Stimulated activated CD8-positive, alpha-beta memory T cell treated with anti-CD3 and anti-CD28 coated beads, Interleukin-4, amount 100 ng/mL, for 1 hour (primary cell): ENCODE data around the gene SLC25A24.
"Not testable (repeated sequence)": the region's sequence is repeated elsewhere in the genome, so short reads cannot be mapped to it uniquely, and the experiment has no call there.

Experiments used
- DNase-seq, 2 donors: peaks; one replicate each; pipeline ENCODE4 v3.0.0-alpha.2; 2020; ENCODE audit warnings: low read depth in 2 of 2, low spot score in 1 of 2

SLC25A24 gene

GRCh38 chr1:108199781-108200686, at the start of gene SLC25A24:
TSS of gene SLC25A24 (minus strand) at chr1:108200343. CDS start at chr1:108200138, 205 bp downstream.
- DNase-seq = peak; percentile 31 to 39

GRCh38 chr1:108243976-108244375, 43.8 kb upstream of the SLC25A24 start, which contains the start of gene NBPF4:
TSS of gene NBPF4 (minus strand) at chr1:108244076. CDS start at chr1:108243761, 315 bp downstream.
- DNase-seq = not testable (repeated sequence)

DNA sequence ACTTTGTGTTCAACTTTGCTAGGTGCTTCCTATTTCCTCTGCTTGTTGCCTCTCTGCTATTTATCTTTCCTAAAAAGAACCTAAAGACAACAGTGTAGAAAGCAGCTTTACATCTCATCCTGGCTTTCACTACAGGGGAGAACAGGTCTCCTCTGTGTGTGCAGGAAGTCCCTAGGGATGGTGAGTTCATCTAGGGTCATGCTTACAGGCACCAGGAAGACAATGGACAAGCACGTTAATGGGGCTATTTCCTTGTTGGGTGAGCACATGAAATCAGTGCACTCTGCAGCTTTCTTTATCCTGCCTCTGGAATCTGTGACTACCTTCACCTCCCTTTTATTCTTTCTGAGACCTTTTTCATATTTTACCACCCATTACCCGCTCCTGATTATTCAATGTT, 39.3 kb upstream of the SLC25A24 start:
- not testable (repeated sequence) for DNase-seq

- DNase-seq = not testable (repeated sequence)
Observed at GRCh38 chr1:108235308-108235707, 35.2 kb upstream of the SLC25A24 start.

DNA sequence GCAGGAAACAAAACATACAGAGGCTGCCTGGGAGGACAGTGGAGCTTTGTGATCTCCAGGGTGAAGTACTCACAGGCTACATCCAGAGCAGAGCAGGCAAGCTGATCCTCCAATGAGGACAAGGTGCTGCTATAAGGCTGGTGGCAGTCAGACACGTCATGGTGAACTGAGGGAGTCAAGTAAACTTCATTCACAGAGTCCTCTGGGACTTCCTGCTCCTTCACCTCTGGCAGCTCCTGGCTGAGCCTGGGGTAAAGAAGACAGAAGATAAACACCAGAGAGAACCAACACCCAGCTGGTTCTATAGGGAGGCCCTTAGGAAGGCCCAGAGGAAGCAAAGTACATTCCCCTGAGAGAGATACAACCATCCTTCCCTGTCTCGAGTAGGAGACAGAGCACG, 32.0 kb upstream of the SLC25A24 start:
- not testable (repeated sequence) for DNase-seq

DNA sequence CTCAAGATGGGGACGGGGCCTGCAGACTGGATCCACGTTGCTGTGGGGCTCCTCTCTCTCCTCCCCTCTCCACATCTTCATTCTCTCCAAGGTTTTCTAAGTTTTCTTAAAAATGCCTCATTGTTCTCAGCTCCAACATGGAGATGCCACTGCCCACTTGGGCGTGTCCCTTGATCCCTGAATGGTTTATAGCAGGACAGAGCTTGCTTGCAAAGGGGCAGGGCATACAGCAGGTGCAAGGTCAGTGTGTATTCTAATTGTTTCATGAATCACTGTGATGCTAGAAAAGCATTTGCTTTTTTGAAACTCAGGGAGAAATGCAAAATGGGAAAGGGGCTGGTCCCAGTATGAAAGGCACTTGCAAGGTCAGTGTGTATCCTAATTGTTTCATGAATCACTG, 29.8 kb upstream of the SLC25A24 start:
- DNase-seq = not testable (repeated sequence)

GRCh38 chr1:108227772-108228171, 27.6 kb upstream of the SLC25A24 start:
- DNase-seq = not testable (repeated sequence)

GRCh38 chr1:108226855-108227254, 26.7 kb upstream of the SLC25A24 start:
- DNase-seq = not testable (repeated sequence)

- not testable (repeated sequence) for DNase-seq
Observed at GRCh38 chr1:108223226-108223625, 23.1 kb upstream of the SLC25A24 start.

- DNase-seq = not testable (repeated sequence)
Observed at GRCh38 chr1:108217515-108218174, 17.5 kb upstream of the SLC25A24 start.

GRCh38 chr1:108217007-108217406, 16.9 kb upstream of the SLC25A24 start:
- DNase-seq = not testable (repeated sequence)

- not testable (repeated sequence) for DNase-seq
Observed at GRCh38 chr1:108216028-108216890, 16.1 kb upstream of the SLC25A24 start.

DNA sequence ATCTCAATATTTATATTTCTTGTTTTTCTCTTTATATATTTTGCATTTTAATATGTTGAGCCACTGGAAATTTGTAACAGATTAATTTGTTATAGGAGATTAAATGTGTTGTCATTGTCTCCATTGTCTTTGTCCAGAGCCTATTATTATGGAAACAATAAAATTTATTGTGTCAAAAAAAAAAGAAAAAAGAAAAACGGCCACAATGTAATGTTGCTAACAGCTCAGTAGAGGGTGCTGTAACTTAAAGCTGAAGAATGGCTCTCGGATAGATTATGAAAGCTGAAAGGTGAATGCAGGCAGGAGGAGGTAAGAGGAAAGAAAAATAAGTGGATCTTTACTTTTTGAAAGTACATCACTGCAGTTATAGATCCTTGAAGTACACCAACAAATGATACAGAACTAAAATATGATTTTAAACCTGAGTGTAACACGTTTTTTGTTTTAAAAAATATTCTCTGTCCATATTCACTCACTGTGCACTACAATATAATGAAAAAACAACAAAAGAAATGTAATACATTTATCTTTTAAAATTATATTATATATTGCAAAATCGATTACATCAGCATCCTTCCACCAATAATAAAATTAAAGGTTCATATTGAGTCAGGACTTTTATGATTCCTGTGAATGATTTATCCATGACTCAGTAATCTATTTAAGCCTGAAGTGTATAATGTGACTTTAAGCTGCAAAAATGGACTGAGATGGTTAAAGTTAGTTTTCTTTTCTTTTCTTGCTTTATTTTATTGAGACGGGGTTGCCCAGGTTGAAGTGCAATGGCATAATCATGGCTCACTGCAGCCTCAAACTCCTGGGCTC, 14.7 kb upstream of the SLC25A24 start:
- not testable (repeated sequence) for DNase-seq

GRCh38 chr1:108211014-108211413, 10.9 kb upstream of the SLC25A24 start:
- no peak for DNase-seq

GRCh38 chr1:108209456-108210108, 9.4 kb upstream of the SLC25A24 start:
- no peak for DNase-seq

DNA sequence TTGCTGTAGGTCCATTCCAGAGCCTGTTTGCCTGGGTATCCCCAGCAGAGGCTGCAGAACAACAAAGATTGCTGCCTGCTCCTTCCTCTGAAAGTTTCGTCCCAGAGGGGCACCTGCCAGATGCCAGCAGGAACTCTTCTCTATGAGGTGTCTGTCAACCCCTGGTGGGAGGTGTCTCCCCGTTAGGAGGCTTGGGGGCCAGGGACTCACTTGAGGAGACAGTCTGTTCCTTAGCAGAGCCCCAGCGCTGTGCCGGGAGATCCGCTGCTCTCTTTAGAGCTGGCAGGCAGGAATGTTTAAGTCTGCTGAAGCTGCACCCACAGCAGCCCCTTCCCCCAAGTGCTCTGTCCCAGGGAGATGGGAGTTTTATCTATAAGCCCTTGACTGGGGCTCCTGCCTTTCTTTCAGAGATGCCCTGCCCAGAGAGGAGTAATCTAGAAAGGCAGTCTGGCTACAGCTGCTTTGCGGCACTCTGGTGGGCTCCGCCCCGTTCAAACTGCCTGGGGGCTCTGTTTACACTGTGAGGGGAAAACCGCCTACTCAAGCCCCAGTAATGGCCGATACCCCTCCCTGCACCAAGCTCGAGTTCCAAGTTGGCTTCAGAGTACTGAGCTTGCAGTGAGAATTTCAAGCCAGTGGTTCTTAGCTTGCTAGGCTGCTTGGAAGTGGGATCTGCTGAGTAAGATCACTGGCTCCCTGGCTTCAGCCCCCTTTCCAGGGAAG, 8.7 kb upstream of the SLC25A24 start:
- DNase-seq = no peak

- DNase-seq = not testable (repeated sequence)
Observed at GRCh38 chr1:108203582-108203981, 3.4 kb upstream of the SLC25A24 start.

GRCh38 chr1:108201687-108202086, 1.5 kb upstream of the SLC25A24 start:
- no peak for DNase-seq

DNA sequence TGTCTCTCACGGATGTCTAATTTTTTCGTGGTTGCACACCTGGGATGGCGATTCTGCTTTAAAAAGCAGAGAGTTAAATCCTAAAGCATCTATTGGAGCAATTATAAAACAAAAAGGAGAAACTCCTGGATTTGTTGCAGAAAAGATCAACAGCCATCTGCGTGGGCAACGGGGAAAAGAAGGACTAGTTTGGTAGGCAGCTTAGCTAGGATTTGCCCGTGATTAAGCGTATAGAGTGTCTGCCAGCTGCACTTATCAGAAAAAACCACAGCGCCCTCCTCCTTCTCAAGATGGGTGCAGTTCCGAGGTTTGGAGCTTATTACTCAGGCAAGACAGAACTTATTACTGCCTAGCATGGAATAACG, 526 bp upstream of the SLC25A24 start:
- DNase-seq = peak in 1 of 2 donors; percentile 20
